SK-N-MC (cell line): Measurements from ENCODE around the gene TREML4.

Experiments used
- DNase-seq: peaks from one replicate; pipeline ENCODE4 v3.0.0-alpha.2; 2011; ENCODE audit warnings: low read depth, low spot score
- H3K27ac ChIP-seq: fragments of 200-600 bp; sonication (generic); 2 replicates; pipeline ENCODE4 v1.5.1; 2016; ENCODE audit warnings: mixed run types
- H3K36me3 ChIP-seq: fragments of 200-600 bp; sonication (generic); 2 replicates; pipeline ENCODE4 v1.6.1; 2017; ENCODE audit warnings: antibody characterized with exemption, low read length, mixed read lengths; ENCODE audit not compliant: insufficient read depth
- H3K4me3 ChIP-seq: fragments of 200-600 bp; sonication (generic); 2 replicates; pipeline ENCODE4 v1.5.1; 2016
- H3K9ac ChIP-seq: fragments of 200-600 bp; sonication (generic); 2 replicates; pipeline ENCODE4 v1.8.0; 2017; ENCODE audit warnings: mixed run types, mixed read lengths; ENCODE audit not compliant: insufficient read length
- H3K9me3 ChIP-seq: fragments of 200-600 bp; sonication (generic); 2 replicates; pipeline ENCODE4 v1.6.1; 2017; ENCODE audit warnings: low read depth, mild to moderate bottlenecking, antibody characterized with exemption, low read length, moderate library complexity, mixed read lengths
- EZH2 ChIP-seq: fragments of 200-600 bp; sonication (generic); IDR thresholded peaks from one replicate; pipeline ENCODE4 v1.6.1; 2017; ENCODE audit warnings: antibody characterized with exemption
- FOXP2 ChIP-seq: optimal IDR thresholded peaks from 2 replicates; pipeline ENCODE3; 2011; ENCODE audit warnings: mild to moderate bottlenecking, moderate library complexity; ENCODE audit not compliant: insufficient read depth; ENCODE audit errors: extremely low read length, control extremely low read depth
- POLR2AphosphoS5 ChIP-seq: IDR thresholded peaks from 2 replicates; pipeline ENCODE4 v1.6.1; 2012; ENCODE audit warnings: mild to moderate bottlenecking, low read depth, low read length, borderline replicate concordance

TREML4 gene

DNA sequence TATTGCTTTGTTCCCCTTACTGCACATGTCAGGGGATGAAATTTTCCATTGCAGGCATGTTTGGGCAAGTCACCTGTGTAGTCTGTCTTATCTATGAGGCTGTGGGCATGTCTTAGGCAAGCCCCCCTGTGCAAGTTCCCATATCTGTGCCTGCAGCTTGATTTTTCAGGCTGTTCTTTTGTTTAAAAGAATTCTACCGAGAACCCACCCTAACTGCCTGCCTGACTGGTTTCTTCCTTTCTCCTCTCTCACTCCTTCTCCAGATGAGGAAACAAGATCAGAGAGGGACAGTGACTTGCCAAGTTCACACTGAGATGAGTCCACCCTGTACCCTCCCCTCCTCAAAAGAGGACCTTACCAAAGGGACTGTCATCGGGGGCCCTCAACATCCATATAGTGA lies 38.2 kb upstream of the TREML4 start:
- Histone ChIP-seq H3K9ac (no peak overlapping the region), H3K4me3 (no peak overlapping the region), H3K9me3 (no peaks in the 10 kb centered on the region), H3K27ac (no peak overlapping the region), H3K36me3 (no peaks in the 10 kb centered on the region)
- DNase-seq: no peak
- TF ChIP-seq EZH2 (no peak), POLR2AphosphoS5 (no peak), FOXP2 (no peak)

DNA sequence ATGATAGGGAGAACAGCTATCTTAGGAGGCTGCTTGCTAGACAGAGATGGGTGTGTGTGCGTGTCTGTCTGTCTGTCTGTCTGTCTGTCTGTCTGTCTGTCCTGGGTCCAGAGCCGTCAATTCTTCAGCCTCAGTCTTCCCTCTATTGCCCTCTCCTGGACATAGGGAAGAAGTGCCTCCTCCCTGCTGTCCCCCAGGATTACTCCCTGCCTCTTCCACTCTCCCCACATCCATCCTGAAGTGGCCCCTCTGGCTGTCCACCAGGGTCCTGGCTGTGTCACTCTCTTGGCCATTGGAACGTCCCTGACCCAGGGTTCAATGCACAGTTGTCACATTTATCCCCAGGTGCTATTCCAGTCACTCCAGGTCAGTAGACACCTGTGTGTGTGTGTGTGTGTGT lies 37.4 kb upstream of the TREML4 start:
- Histone ChIP-seq H3K4me3 (no peak overlapping the region), H3K36me3 (no peaks in the 10 kb centered on the region), H3K9ac (no peak overlapping the region), H3K9me3 (no peaks in the 10 kb centered on the region), H3K27ac (no peak overlapping the region)
- no peak for TF ChIP-seq POLR2AphosphoS5
- no peak for TF ChIP-seq EZH2
- TF ChIP-seq FOXP2: no peak
- DNase-seq: no peak

DNA sequence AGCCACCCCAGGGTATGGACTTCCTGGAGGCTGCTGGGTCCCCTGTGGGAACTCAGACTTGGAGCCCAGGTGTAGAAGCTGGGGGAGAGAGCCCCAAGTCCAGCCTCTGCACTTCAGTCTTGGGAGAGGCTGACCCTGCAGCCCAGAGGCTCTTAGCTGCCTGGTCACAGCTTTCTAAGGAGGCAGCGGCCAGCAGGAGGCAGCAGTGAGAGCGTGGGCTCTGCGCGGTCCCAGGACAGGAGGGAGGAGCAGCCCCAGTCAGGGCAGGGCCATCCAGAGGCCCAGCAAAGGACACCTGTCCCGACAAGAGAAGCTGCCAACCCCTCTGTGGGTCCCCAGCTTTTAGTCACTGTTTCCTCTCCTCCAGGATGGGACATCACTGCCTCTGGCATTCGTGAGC lies 36.6 kb upstream of the TREML4 start:
- no peak overlapping the region for H3K9ac ChIP-seq
- H3K9me3 ChIP-seq: no peaks in the 10 kb centered on the region
- no peak for DNase-seq
- H3K36me3 ChIP-seq: no peaks in the 10 kb centered on the region
- H3K4me3 ChIP-seq: no peak overlapping the region
- TF ChIP-seq FOXP2: no peak
- no peak overlapping the region for H3K27ac ChIP-seq

DNA sequence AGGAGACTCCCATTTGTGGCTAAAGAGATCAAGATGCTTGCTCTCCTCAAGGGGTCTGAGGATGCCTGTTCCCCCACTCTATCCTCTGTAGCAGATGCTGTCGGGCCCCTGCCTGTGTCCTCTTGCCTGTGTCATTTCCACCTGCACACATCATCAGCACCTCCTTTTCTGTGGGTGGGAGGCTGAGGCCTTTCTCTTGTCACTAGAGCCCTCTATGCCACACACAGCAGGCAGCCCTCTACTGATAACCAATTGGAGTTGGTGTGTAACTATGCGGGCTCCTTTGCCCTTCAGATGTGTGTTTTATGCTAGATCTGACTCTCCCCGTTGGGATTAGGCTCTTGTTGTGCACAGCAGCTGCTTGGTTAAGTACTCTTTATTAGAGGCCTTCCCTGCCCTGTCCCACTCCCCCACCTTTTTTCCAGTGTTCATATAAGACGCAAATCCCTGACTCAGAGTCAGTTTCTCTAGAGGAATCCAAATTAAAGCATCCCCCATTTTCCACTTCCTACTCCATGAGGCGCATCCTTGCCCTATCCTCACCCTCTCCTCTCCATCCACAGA lies 34.9 kb upstream of the TREML4 start:
- DNase-seq: no peak
- Histone ChIP-seq H3K9ac (no peak overlapping the region), H3K9me3 (no peaks in the 10 kb centered on the region), H3K27ac (no peak overlapping the region), H3K36me3 (no peaks in the 10 kb centered on the region), H3K4me3 (no peak overlapping the region)
- TF ChIP-seq FOXP2 (no peak), EZH2 (no peak), POLR2AphosphoS5 (no peak)

DNA sequence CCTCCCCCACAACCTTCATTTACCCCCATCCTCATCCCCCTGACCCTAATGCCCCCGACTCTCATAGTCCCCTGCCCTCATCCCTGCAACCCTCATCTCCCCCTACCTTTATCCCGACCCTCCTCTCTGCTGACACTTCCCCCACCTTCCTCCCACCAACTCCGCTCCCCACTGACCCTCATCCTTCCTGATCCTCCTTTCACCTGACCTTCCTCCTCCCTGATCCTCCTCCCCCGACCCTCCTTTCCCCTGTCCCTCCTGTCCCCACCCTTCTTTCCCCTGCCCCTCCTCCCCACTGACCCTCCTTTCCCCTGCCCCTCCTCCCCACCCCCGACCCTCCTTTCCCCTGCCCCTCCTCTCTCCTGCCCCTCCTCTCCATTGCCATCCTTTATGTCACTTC lies 34.3 kb upstream of the TREML4 start:
- no peak overlapping the region for H3K4me3 ChIP-seq
- no peak for TF ChIP-seq FOXP2
- TF ChIP-seq POLR2AphosphoS5: no peak
- no peak for TF ChIP-seq EZH2
- H3K9ac ChIP-seq: no peak overlapping the region
- H3K36me3 ChIP-seq: no peaks in the 10 kb centered on the region
- no peak overlapping the region for H3K27ac ChIP-seq
- no peak for DNase-seq
- no peaks in the 10 kb centered on the region for H3K9me3 ChIP-seq

DNA sequence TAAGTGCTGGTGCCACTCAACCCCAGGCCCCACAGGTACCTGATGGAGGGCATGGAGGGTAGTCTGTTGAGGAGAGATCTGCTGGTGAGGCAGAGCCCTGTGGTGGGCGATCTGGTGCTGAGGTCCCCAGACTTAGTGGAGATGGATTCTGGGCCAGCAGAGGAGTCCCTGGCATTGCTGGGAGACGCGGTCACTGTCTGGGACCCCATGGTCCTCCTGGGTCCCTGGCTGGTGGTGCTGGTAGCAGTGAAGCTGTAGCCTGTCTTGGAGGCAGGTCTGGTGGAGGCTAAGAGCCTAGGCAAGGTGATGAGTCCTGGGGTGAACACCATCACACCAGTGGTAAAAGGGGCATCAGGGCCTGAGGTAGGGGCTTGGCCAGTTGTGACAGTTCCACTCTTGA lies 33.8 kb upstream of the TREML4 start:
- TF ChIP-seq POLR2AphosphoS5: no peak
- TF ChIP-seq EZH2: no peak
- no peak for TF ChIP-seq FOXP2
- no peaks in the 10 kb centered on the region for H3K36me3 ChIP-seq
- no peak for DNase-seq
- no peaks in the 10 kb centered on the region for H3K9me3 ChIP-seq
- no peak overlapping the region for H3K9ac ChIP-seq
- no peak overlapping the region for H3K27ac ChIP-seq
- no peak overlapping the region for H3K4me3 ChIP-seq

DNA sequence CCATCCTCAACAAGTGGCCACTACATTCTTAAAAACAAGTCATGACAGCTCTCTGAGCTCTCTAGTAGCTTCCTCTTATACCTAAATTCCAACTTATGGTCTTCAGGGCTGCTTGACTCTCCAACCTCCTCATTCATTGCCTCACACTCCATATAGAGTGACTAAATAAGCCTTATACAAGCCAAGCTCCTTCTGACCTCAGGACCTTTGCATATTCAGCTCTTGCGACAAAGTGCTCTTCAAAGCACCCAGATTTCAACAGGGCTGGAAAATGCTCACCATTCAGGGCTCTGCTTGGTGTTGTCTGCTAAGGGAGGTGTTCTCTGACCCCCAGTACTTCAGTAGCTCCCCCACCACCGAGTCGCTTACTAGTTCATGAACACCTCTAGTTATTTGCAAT lies 30.9 kb upstream of the TREML4 start:
- Histone ChIP-seq H3K9me3 (no peaks in the 10 kb centered on the region), H3K9ac (no peak overlapping the region), H3K36me3 (no peaks in the 10 kb centered on the region), H3K27ac (no peak overlapping the region), H3K4me3 (no peak overlapping the region)
- DNase-seq: no peak
- TF ChIP-seq POLR2AphosphoS5: no peak
- TF ChIP-seq EZH2: no peak
- TF ChIP-seq FOXP2: no peak

DNA sequence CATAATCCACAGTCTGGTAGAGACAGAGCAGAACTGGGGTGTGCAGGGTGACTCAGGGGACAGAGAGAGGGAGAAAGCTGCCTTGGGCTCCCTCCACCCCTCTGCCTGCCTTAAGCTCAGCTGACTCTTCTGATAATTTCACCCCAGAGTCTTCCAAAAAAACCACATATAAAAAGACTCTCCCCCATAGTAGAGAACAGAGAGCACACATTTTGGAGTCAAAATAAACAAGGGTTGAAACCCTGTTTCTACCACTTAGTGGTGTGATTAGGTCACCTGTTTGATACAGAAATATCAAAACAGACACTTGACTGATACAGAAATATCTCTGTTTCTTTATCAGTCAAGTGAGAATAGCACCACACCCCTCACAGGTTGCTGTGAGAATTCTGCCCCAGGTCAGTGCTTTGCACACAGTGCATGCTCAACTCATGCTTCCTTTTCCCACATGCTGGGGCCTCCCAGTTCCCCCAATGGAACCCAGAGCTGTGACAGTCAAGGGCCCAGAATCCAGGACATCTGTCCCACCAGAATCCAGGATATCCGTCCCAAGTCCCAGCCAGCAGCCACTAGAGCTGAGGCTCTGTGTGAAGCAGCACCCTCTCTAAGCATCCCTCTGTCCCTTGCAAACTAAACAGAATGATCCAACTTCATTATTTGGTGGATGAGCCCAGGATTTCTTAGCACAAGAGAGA lies 28.4 kb upstream of the TREML4 start:
- no peak for DNase-seq
- Histone ChIP-seq H3K27ac (no peak overlapping the region), H3K4me3 (peak overlapping the region; percentile 14; the same call in 1 of the 2 replicates), H3K9me3 (no peaks in the 10 kb centered on the region), H3K9ac (no peak overlapping the region), H3K36me3 (no peaks in the 10 kb centered on the region)
- TF ChIP-seq EZH2 (no peak), POLR2AphosphoS5 (no peak), FOXP2 (no peak)

DNA sequence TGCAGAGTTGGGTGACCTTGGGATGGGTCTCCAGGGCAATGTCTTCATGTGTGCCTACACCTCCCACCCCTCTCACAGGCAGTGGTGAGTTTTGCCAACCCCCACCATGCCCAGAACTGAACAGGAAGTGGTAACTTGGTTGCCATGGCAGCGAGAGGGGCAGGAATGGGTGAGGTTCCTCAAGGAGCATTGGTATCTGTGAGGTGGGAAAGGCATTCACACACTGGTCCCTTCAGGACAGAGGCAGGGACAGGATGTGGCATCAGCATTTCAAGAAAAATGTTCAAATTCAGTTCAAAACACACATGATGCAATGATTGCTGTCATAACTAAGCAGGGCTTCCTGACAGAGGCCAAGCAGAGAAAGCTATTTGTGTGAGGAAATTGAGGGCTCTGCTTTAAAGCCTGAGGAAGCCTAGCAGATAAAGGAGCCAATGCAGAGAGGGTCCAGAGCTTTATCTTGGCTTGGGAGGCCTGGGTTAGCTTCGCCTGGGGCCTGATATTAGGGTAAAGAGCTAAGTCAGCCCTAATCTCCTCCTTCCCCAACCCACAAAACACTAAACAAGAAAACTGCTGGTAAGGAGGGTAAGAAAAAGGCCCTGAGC lies 27.8 kb upstream of the TREML4 start:
- Histone ChIP-seq H3K4me3 (peak overlapping the region; percentile 38), H3K36me3 (no peaks in the 10 kb centered on the region), H3K27ac (peak overlapping the region; percentile 76; the same call in 1 of the 2 replicates), H3K9ac (peak overlapping the region; percentile 45), H3K9me3 (no peaks in the 10 kb centered on the region)
- peak; percentile 37 for DNase-seq
- TF ChIP-seq EZH2: no peak
- TF ChIP-seq FOXP2: no peak
- TF ChIP-seq POLR2AphosphoS5: no peak
